HG03442 (cell line): ENCODE results near the gene PROS1.

Experiments
- ATAC-seq: cut with Tn5 transposase; IDR thresholded peaks from one replicate; pipeline ENCODE4 v1.9.1; 2021; ENCODE audit warnings: mild to moderate bottlenecking, moderate library complexity; ENCODE audit not compliant: unreplicated experiment

The PROS1 gene

GRCh38 chr3:93973131-93974126, at the start of gene PROS1:
TSS of gene PROS1 (minus strand) at chr3:93973896. CDS start at chr3:93973749, 147 bp downstream.
- ATAC-seq = peak; percentile 80

- no peak for ATAC-seq
Observed at GRCh38 chr3:94020293-94020692, 46.6 kb upstream of the PROS1 start.

- no peak for ATAC-seq
Observed at GRCh38 chr3:94019659-94020058, 46.0 kb upstream of the PROS1 start.

GRCh38 chr3:94015025-94015424, 41.3 kb upstream of the PROS1 start:
- ATAC-seq = no peak

- no peak for ATAC-seq
Observed at GRCh38 chr3:94012185-94012584, 38.5 kb upstream of the PROS1 start.

GRCh38 chr3:94011233-94011711, 37.6 kb upstream of the PROS1 start:
- no peak for ATAC-seq

- ATAC-seq = no peak
Observed at GRCh38 chr3:94009608-94010007, 35.9 kb upstream of the PROS1 start.

GRCh38 chr3:94008253-94008652, 34.6 kb upstream of the PROS1 start:
- ATAC-seq = no peak

GRCh38 chr3:94004301-94004910, 30.7 kb upstream of the PROS1 start:
- ATAC-seq = peak; percentile 92

GRCh38 chr3:94001827-94002495, 28.3 kb upstream of the PROS1 start:
- ATAC-seq = no peak

- no peak for ATAC-seq
Observed at GRCh38 chr3:94001191-94001590, 27.5 kb upstream of the PROS1 start.

GRCh38 chr3:93994056-93994455, 20.4 kb upstream of the PROS1 start:
- no peak for ATAC-seq

- no peak for ATAC-seq
Observed at GRCh38 chr3:93992207-93992606, 18.5 kb upstream of the PROS1 start.

GRCh38 chr3:93991631-93992030, 17.9 kb upstream of the PROS1 start:
- no peak for ATAC-seq

GRCh38 chr3:93989241-93989640, 15.5 kb upstream of the PROS1 start:
- no peak for ATAC-seq

- no peak for ATAC-seq
Observed at GRCh38 chr3:93988764-93989163, 15.1 kb upstream of the PROS1 start.

GRCh38 chr3:93988283-93988682, 14.6 kb upstream of the PROS1 start:
- no peak for ATAC-seq

GRCh38 chr3:93984618-93985017, 10.9 kb upstream of the PROS1 start:
- no peak for ATAC-seq

- ATAC-seq = no peak
Observed at GRCh38 chr3:93983408-93983807, 9.7 kb upstream of the PROS1 start.

- ATAC-seq = no peak
Observed at GRCh38 chr3:93981649-93982048, 8.0 kb upstream of the PROS1 start.
